Transverse colon (tissue), 4 donors: ENCODE data around the gene RAD21L1.

Experiments used
- CTCF ChIP-seq, 5 experiments: fragments of 200-600 bp in 3 of 5; fragments of 450-650 bp in 2 of 5; sonication (generic) in 3 of 5; IDR thresholded peaks; 1 replicate in 2 of 5; 2 replicates in 3 of 5; pipeline ENCODE4 v1.5.1; 2016 to 2017; ENCODE audit warnings: antibody characterized with exemption in 5 of 5, inconsistent platforms in 3 of 5, mild to moderate bottlenecking in 2 of 5, moderate library complexity in 1 of 5
- EP300 ChIP-seq: sonication (generic); formaldehyde crosslinking; IDR thresholded peaks from one replicate; pipeline ENCODE4 v1.6.1; 2017; ENCODE audit warnings: antibody characterized with exemption, low read depth
- POLR2A ChIP-seq: fragments of 450-650 bp; IDR thresholded peaks from one replicate; pipeline ENCODE4 v1.6.1; 2016; ENCODE audit warnings: antibody characterized with exemption, mild to moderate bottlenecking, moderate library complexity
- POLR2AphosphoS5 ChIP-seq, 3 donors: sonication (generic); formaldehyde crosslinking; IDR thresholded peaks; one replicate each; pipeline ENCODE4 v1.6.1; 2016; ENCODE audit warnings: antibody characterized with exemption in 3 of 3

GRCh38 chr20:1199212-1199873 is 26.5 kb upstream of the RAD21L1 start:
- no peak for TF ChIP-seq CTCF (IDR thresholded peaks at IDR 0.05)
- no peak for TF ChIP-seq EP300
- no peak for TF ChIP-seq POLR2A
- no peak for TF ChIP-seq POLR2AphosphoS5 (IDR thresholded peaks at IDR 0.05)
